NOMO-1 treated with dmso at 0.1 percent for 144 hours (cell line): ENCODE measurements around the gene OPHN1.
"Not testable (repeated sequence)": the region's sequence is repeated elsewhere in the genome, so short reads cannot be mapped to it uniquely, and the experiment has no call there.

ENCODE experiments used
- DNase-seq: peaks from one replicate; lab custom pipeline; 2025; ENCODE audit not compliant: unreplicated experiment; lab: John Stamatoyannopoulos, UW

Gene OPHN1

GRCh38 chrX:68422478-68422877, 10.8 kb downstream of the OPHN1 start:
- no peak for DNase-seq

DNA sequence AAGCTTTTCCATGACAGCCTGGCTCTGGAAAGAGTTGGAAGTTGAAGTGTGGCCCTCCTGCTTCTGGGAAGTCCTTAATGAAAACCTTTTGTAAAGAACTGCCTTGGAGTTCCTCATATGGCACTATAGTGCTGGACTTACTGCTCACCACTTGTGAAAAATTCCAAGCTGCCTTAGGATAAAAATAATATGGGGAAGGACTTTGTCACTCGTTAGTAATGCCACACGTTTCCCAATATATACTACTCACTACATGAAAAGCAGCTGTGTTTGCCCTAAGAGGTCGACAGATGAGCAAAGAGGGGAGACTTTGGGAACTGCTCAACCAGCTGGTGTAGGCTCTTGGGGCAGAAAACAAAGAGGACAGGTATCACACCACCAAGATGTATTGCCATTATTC, 11.7 kb downstream of the OPHN1 start:
- no peak for DNase-seq

- no peak for DNase-seq
Observed at GRCh38 chrX:68420559-68420958, 12.7 kb downstream of the OPHN1 start.

DNA sequence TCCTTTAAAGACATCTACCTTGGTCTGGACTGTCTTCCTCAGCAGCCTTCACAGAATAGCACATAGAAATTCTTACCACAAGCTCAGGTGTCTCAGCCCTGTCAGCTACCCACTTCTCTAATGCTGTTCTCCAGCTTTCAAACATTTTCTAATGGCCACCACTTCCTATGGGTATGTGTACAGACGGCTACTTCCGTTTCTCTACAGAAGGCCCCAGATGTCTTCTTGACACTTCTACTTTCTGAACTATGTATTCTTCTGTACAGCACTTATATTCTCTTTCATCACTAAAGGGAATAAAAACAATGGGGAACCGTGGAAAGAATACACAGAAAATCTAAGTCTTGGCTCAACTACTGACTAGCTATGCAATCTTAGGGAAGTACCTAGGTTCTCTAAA, 13.3 kb downstream of the OPHN1 start:
- peak; percentile 35 for DNase-seq

GRCh38 chrX:68417651-68418050, 15.6 kb downstream of the OPHN1 start:
- no peak for DNase-seq

GRCh38 chrX:68416592-68416991, 16.7 kb downstream of the OPHN1 start:
- DNase-seq, result no peak

- no peak for DNase-seq
Observed at GRCh38 chrX:68415316-68415715, 18.0 kb downstream of the OPHN1 start.

GRCh38 chrX:68413254-68413653, 20.0 kb downstream of the OPHN1 start:
- DNase-seq, result no peak

- no peak for DNase-seq
Observed at GRCh38 chrX:68411729-68412128, 21.6 kb downstream of the OPHN1 start.

DNA sequence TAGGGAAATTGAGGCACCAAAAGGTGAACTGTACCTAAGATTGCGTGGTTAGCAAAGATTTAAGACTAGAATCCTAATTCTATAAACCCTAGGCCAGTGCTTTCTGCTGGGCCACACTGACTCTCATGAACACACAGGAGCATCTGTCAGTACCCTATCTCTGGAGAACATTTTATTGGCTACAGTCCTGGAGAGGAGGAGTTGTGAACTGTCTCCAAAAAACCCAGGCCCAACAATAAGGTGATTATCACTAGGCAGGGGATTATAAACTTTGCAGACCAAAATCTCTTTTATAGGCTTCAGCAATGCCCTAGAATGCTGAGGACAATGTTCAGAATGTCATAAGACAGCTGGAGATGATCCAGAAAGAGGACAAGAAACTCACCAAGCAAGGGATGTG, 24.1 kb downstream of the OPHN1 start:
- DNase-seq, result no peak

DNA sequence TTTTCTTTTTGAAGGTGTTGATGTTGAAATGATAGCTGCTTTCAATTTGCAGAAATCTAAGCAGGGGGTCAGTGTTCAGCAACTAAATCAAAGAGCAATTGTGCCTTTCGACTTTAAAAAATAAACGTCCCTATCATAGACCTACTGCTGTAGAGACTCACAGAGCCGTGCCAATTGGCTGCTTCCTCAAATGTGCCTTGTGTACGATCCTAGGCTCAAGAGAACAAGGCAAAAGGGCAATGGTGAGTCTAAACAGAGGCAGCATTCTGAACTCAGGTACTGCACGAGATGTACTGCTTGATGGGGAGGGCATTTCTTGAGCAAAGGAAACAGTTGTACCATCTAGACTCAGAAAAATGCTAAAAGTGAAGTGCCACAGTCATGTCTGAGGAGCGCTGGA, 29.8 kb downstream of the OPHN1 start:
- no peak for DNase-seq

GRCh38 chrX:68403038-68403437, 30.3 kb downstream of the OPHN1 start:
- DNase-seq, result no peak

DNA sequence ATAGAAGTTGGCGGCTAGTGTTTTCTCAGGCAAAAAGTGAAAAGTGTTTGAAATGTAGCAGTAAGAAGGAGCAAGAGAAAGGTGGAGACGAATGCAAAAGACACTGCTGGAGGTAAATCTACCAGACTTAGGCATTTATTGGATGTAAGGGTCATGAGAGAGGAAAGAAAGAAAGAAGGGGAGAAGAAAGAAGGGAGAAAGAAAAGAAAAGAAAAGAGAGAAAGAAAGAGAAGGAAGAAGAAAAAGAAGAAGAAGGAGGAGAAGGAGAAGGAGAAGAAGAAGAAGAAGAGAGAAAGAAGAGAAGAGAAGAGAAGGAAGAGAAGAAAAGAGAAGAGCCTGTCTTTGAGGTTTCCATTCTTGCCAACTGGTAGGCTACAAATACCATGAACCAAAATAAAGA, 31.2 kb downstream of the OPHN1 start:
- no peak for DNase-seq

GRCh38 chrX:68398291-68398690, 35.0 kb downstream of the OPHN1 start:
- no peak for DNase-seq

- no peak for DNase-seq
Observed at GRCh38 chrX:68396953-68397352, 36.3 kb downstream of the OPHN1 start.

DNA sequence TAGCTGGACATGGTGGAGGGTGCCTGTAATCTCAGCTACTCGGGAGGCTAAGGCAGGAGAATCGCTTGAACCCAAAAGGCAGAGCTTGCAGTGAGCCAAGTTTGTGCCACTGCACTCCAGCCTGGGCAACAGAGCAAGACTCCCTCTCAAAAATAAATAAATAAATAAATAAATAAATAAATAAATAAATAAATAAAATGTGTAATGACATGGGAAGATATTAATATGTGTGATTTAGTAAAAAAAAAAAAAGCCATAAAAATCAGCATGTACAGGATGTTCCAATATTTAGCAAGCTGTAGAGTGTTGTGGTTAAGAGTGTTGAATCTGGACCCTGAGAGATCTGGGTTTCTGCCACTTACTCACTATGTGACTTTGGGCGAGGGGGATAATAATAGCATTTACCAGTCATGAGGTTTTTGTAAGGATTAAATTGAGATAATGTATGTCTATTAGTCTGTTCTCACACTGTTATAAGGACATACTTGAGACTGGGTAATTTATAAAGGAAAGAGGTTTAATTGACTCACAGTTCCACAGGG, 43.8 kb downstream of the OPHN1 start:
- not testable (repeated sequence) for DNase-seq

GRCh38 chrX:68387776-68388175, 45.5 kb downstream of the OPHN1 start:
- no peak for DNase-seq

DNA sequence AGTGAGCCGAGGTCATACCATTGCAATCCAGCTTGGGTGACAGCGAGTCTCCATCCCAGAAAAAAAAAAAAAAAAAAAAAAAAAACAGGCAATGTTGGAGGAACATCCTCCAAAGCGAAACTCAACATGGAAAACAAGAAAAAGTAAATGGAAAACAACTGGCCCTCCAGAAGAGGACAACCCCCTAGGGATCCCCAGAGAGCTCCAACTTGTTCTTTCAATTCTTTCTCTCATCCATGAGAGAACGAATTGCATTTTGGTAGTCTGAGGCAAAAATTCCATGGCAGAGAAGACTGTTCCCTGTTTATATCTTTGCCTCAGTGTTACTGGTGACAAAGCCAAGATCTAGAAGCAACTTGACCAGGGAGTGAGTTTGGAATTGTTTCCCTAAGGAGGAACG, 49.8 kb downstream of the OPHN1 start:
- DNase-seq, result no peak

DNA sequence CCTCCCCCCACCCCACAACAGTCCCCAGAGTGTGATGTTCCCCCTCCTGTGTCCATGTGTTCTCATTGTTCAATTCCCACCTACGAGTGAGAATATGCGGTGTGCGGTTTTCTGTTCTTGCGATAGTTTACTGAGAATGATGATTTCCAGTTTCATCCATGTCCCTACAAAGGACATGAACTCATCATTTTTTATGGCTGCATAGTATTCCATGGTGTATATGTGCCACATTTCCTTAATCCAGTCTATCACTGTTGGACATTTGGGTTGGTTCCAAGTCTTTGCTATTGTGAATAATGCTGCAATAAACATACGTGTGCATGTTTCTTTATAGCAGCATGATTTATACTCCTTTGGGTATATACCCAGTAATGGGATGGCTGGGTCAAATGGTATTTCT, 55.7 kb downstream of the OPHN1 start:
- DNase-seq, result not testable (repeated sequence)

DNA sequence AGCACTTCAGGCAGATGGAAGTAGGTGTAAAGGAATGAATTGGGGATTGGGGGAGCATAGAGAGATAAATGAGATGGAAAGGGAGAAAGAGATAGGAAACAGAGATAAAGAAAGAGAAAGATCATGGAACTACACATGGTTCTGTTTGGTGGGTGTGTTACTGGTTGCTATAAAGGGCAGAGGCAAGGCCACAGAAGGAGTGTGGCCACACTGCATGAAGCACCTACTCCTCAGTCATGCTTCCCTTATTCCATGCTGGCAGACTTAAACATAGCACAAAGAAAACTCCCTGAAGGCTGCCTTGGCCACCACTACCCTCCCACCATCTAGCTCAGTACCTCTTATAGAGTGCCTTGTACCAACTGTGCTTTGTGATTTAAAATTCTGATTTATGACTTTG, 56.9 kb downstream of the OPHN1 start:
- DNase-seq, result no peak

DNA sequence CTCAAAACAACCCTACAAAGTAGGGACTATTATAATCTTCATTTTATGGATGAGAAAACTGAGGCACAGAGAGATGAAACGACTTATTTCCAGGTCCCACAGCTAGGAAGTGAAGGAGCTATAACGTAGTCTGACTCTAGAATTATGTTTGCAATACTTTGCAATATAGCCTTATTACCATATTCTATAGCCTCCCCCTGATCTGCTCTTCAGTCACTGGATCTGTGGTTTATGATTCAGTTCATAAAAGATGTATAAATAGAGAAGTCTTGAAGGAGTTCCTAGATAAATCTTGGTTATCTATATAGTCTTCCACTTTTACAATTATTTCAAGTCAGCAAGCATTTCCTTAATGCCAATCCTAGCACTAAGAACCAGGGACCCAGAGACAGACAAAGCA, 57.5 kb downstream of the OPHN1 start:
- DNase-seq, result no peak

DNA sequence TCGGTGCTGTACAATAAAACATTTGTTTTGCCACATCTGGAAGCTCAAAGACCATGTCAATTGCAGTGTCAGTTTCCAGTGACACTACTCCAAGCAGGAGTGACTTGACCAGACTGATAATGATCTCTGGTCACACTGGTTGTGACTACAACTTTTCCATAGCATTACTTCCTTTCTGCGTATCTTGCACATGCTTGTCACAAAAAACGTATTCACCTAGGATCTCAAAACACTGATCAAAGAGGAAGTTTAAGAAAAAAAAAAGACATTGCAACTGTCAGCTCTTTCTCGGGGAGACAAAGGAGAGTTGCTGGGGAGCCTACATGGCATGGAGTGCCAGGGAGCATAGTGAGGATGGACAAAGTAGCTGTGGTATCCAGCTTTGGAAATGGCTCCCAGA, 60.6 kb downstream of the OPHN1 start:
- DNase-seq, result no peak

DNA sequence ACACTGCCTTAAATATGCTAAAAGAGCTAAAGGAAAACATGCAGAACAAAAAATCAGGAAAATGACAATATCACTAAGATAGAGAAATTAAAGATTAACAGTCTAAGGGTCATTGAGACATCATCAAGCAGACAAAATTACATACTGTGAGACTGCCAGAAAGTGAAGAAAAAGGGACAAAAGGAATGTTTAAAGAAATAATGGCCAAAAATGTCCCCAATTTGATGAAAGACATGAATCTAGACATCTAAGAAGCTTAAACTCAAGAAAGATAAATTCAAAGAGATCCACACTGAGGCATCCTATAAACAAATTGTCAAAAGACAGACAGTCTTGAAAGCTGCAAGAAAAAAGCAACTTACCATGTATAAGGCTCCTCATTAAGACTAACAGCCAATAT, 63.7 kb downstream of the OPHN1 start:
- no peak for DNase-seq

GRCh38 chrX:68365341-68365740, 68.0 kb downstream of the OPHN1 start:
- DNase-seq, result no peak
